Measurements from ENCODE around the gene MYADM. TPM values are rescaled to one million over a fixed set of nuclear protein-coding genes. Genes with fewer than 3 reads are reported as not detected.
A peak's percentile ranks its signal among the peaks of the same experiment; 100 is the strongest.
"Not testable (repeated sequence)": the region's sequence is repeated elsewhere in the genome, so short reads cannot be mapped to it uniquely, and the experiment has no call there.

Gene MYADM
- total RNA-seq, 2 donors from 2014 or later: 112 to 157 TPM

- Mint-ChIP-seq H3K4me1 (peaks cover 16% of the 10 kb centered on the region), H3K27me3 (ENCODE audit: insufficient read depth) (peaks cover 1% of the 10 kb centered on the region), H3K27ac (peak overlapping the region; percentile 99), H3K36me3 (ENCODE audit: low read depth) (peaks cover 27% of the 10 kb centered on the region), H3K4me3 (peak overlapping the region; percentile 98), H3K9me3 (no peaks in the 10 kb centered on the region)
- WGBS, 2 experiments (ENCODE audit: insufficient coverage in 1 of 2, insufficient read length in 1 of 2): 0 to 1% methylated on average over 12 to 75 of the region's 75 CpGs
- peaks cover 31% of the 10 kb centered on the region for H3K36me3 ChIP-seq (ENCODE audit: control insufficient read depth, insufficient read depth, low read length)
- TF ChIP-seq CTCF (conservative IDR thresholded peaks at IDR 0.05): peak; percentile 51
- H3K9me3 ChIP-seq (ENCODE audit: control insufficient read depth, low read length): no peaks in the 10 kb centered on the region
- no peaks in the 10 kb centered on the region for H3K4me1 ChIP-seq (ENCODE audit: control insufficient read depth, insufficient read depth, low read length)
- H3K27me3 ChIP-seq (ENCODE audit: control insufficient read depth, insufficient read depth, low read length, poor library complexity, severe bottlenecking): no peaks in the 10 kb centered on the region
- H3K9ac ChIP-seq (ENCODE audit: extremely low read depth, low read length, poor library complexity, severe bottlenecking): peak overlapping the region; percentile 97
- peak overlapping the region; percentile 95 for H3K4me3 ChIP-seq (ENCODE audit: low read length)
- DNase-seq: peak; percentile 95
- peak overlapping the region; percentile 88 for H3K27ac ChIP-seq (ENCODE audit: low read depth, low read length)
These were observed 1.5 kb downstream of the MYADM start for GRCh38 chr19:53868892-53869804.

- H3K9me3 ChIP-seq (ENCODE audit: control insufficient read depth, low read length); H3K4me1 ChIP-seq (ENCODE audit: control insufficient read depth, insufficient read depth, low read length); H3K27me3 ChIP-seq (ENCODE audit: control insufficient read depth, insufficient read depth, low read length, poor library complexity, severe bottlenecking); H3K27me3 Mint-ChIP-seq (ENCODE audit: insufficient read depth); H3K9me3 Mint-ChIP-seq: not testable (repeated sequence)
- peaks cover 35% of the 10 kb centered on the region for H3K36me3 Mint-ChIP-seq (ENCODE audit: low read depth)
- 10 to 30% methylated on average over 2 to 11 of the region's 24 CpGs for WGBS, 2 experiments (ENCODE audit: insufficient coverage in 1 of 2, insufficient read length in 1 of 2)
- Histone ChIP-seq H3K9ac (ENCODE audit: extremely low read depth, low read length, poor library complexity, severe bottlenecking) (peak overlapping the region; percentile 97), H3K36me3 (ENCODE audit: control insufficient read depth, insufficient read depth, low read length) (peaks cover 39% of the 10 kb centered on the region), H3K4me3 (ENCODE audit: low read length) (peak overlapping the region; percentile 95), H3K27ac (ENCODE audit: low read depth, low read length) (peak overlapping the region; percentile 88)
- DNase-seq: peak; percentile 47
- H3K4me3 Mint-ChIP-seq: peak overlapping the region; percentile 98
- H3K27ac Mint-ChIP-seq: peak overlapping the region; percentile 81
- peaks cover 16% of the 10 kb centered on the region for H3K4me1 Mint-ChIP-seq
These were observed 2.3 kb downstream of the MYADM start for GRCh38 chr19:53869805-53870484.

- DNase-seq: peak; percentile 59
- peak overlapping the region; percentile 44 for H3K9ac ChIP-seq (ENCODE audit: extremely low read depth, low read length, poor library complexity, severe bottlenecking)
- no peak for TF ChIP-seq CTCF (conservative IDR thresholded peaks at IDR 0.05)
These were observed 2.8 kb downstream of the MYADM start for GRCh38 chr19:53870485-53870844.

More at GRCh38 chr19:53870485-53870844, 2.8 kb downstream of the MYADM start:
- Histone ChIP-seq H3K4me3 (ENCODE audit: low read length) (peak overlapping the region; percentile 81), H3K4me1 (ENCODE audit: control insufficient read depth, insufficient read depth, low read length) (no peaks in the 10 kb centered on the region), H3K27me3 (ENCODE audit: control insufficient read depth, insufficient read depth, low read length, poor library complexity, severe bottlenecking) (no peaks in the 10 kb centered on the region), H3K27ac (ENCODE audit: low read depth, low read length) (peak overlapping the region; percentile 53), H3K36me3 (ENCODE audit: control insufficient read depth, insufficient read depth, low read length) (peaks cover 42% of the 10 kb centered on the region), H3K9me3 (ENCODE audit: control insufficient read depth, low read length) (no peaks in the 10 kb centered on the region)
- Mint-ChIP-seq H3K4me3 (peak overlapping the region; percentile 48), H3K4me1 (peaks cover 15% of the 10 kb centered on the region), H3K36me3 (ENCODE audit: low read depth) (peaks cover 36% of the 10 kb centered on the region), H3K9me3 (no peaks in the 10 kb centered on the region), H3K27ac (no peak overlapping the region), H3K27me3 (ENCODE audit: insufficient read depth) (no peaks in the 10 kb centered on the region)
- WGBS, 2 experiments (ENCODE audit: insufficient coverage in 1 of 2, insufficient read length in 1 of 2): 89 to 92% methylated on average over 3 to 5 of the region's 5 CpGs

All from endodermal cell (in vitro differentiated cells).